Mucosa of descending colon (tissue), 3 donors: ENCODE results near the gene EEIG2. TPM values are rescaled to one million over a fixed set of nuclear protein-coding genes. Genes with fewer than 3 reads are reported as not detected.
"Not testable (repeated sequence)": the region's sequence is repeated elsewhere in the genome, so short reads cannot be mapped to it uniquely, and the experiment has no call there.

Source experiments
- ATAC-seq: fragments of 200-7000 bp; cut with Tn5 transposase; one replicate; pipeline ENCODE4 v1.9.1; 2020; ENCODE audit warnings: mild to moderate bottlenecking, moderate library complexity
- DNase-seq, 3 donors: peaks; one replicate each; pipeline ENCODE4 v3.0.0-alpha.2; 2020
- H3K36me3 ChIP-seq: fragments of 200-600 bp; one replicate; pipeline ENCODE4 v1.8.0; 2021; ENCODE audit warnings: low read depth, mild to moderate bottlenecking
- H3K4me1 ChIP-seq: fragments of 200-600 bp; one replicate; pipeline ENCODE4 v1.8.0; 2021; ENCODE audit warnings: low read depth, mild to moderate bottlenecking
- H3K4me3 ChIP-seq: fragments of 200-600 bp; one replicate; pipeline ENCODE4 v1.8.0; 2021; ENCODE audit warnings: mild to moderate bottlenecking
- H3K9me3 ChIP-seq: fragments of 200-600 bp; one replicate; pipeline ENCODE4 v1.8.0; 2021; ENCODE audit warnings: mild to moderate bottlenecking
- intact Hi-C, 2 donors: fragments of 100-400 bp; cut with DNase I in 1 of 2; cut with micrococcal nuclease in 1 of 2; formaldehyde crosslinking; loops; one replicate each; pipeline versions ENCODE4 v1.11.0 to v1.11.1; 2022; cut with DNase I, micrococcal nuclease
- total RNA-seq, 3 donors: library from RNA; stranded (reverse); fragmentation: NEBNext Ultra II Directional in 2 of 3; extraction: Animal tissue kit (Norgen Biotek cat#: 25700) in 2 of 3; gene quantifications; one replicate each; pipeline versions ENCODE4 v1.2.1 to v1.2.4, GENCODE V29; 2021 to 2023
- TF ChIP-seq, protein P1 (sequence below): fragments of 200-600 bp; IDR thresholded peaks from one replicate; pipeline ENCODE4 v1.8.0; 2022; ENCODE audit warnings: antibody characterized with exemption, mild to moderate bottlenecking
- donor health status: DM: no; HTN: no; CAD: no; lungs with moderate emphysema.
- donor health status: DM: no; HTN: no; CAD: no.
- donor health status: DM: no; HTN: yes; CAD: no.

EEIG2 gene
- total RNA-seq, 3 donors from 2014 or later, result 21.4 to 32.7 (median 29.5) TPM

DNA sequence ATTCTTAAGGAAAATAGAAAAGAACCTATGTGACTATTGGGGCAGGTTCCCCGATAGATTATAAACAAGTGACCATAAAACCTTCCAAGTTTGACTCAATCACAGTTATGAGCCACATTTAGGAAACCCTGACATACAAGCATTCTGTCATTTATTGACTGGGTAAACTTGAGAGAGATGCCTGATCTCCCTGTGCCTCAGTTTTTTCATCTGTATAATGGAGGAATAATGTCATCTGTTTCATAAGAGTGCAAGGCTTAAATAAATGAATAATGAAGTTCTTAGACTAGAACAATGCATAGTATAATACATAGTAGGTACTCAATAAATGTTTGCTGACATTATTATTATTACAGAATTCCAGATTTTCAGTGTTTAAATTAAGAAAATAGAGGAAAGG is 18.9 kb upstream of the EEIG2 start:
- TF ChIP-seq, protein P1, sequence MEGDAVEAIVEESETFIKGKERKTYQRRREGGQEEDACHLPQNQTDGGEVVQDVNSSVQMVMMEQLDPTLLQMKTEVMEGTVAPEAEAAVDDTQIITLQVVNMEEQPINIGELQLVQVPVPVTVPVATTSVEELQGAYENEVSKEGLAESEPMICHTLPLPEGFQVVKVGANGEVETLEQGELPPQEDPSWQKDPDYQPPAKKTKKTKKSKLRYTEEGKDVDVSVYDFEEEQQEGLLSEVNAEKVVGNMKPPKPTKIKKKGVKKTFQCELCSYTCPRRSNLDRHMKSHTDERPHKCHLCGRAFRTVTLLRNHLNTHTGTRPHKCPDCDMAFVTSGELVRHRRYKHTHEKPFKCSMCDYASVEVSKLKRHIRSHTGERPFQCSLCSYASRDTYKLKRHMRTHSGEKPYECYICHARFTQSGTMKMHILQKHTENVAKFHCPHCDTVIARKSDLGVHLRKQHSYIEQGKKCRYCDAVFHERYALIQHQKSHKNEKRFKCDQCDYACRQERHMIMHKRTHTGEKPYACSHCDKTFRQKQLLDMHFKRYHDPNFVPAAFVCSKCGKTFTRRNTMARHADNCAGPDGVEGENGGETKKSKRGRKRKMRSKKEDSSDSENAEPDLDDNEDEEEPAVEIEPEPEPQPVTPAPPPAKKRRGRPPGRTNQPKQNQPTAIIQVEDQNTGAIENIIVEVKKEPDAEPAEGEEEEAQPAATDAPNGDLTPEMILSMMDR, result no peak
- H3K4me3 ChIP-seq, result no peak overlapping the region
- intact Hi-C loops, result loop anchor here in 1 of 2 donors (10.0 kb wide), 1 partner anchor 364 kb away; no protein-coding TSS in a partner anchor
- H3K36me3 ChIP-seq, result no peaks in the 10 kb centered on the region
- H3K4me1 ChIP-seq, result no peaks in the 10 kb centered on the region
- DNase-seq (no peak), ATAC-seq (no peak)
- no peaks in the 10 kb centered on the region for H3K9me3 ChIP-seq

DNA sequence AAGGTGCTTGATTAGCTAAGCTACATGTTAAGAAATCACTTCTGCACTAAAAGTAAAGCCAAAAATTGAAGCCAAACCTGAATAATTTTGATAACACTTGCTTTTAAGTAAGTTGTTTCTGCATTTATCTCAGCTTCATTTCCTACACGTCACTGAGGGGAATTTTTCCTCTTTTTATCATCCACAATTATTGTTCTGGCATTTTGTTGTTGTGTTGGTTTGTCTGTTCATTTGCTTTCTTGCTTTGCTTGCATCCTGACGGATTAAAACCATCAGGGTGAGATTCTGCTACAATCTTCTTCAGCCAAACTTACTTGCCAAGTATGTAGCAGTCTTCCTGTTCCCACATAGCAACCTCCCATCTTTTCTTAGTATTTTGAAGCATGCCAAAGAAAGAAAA is 18.0 kb upstream of the EEIG2 start:
- H3K36me3 ChIP-seq, result no peaks in the 10 kb centered on the region
- TF ChIP-seq, protein P1, result no peak
- DNase-seq (no peak), ATAC-seq (no peak)
- no peak overlapping the region for H3K4me3 ChIP-seq
- no peaks in the 10 kb centered on the region for H3K9me3 ChIP-seq
- intact Hi-C loops, result loop anchor here in 1 of 2 donors (10.0 kb wide), 1 partner anchor 363 kb away; no protein-coding TSS in a partner anchor
- no peaks in the 10 kb centered on the region for H3K4me1 ChIP-seq

- not testable (repeated sequence) for H3K9me3 ChIP-seq, H3K4me1 ChIP-seq, DNase-seq, H3K4me3 ChIP-seq, ATAC-seq, H3K36me3 ChIP-seq
- intact Hi-C loops, result loop anchor here in 1 of 2 donors (10.0 kb wide), 1 partner anchor 357 kb away; no protein-coding TSS in a partner anchor
Measured at GRCh38 chr1:108547493-108547892, 12.4 kb upstream of the EEIG2 start.

- ATAC-seq, result peak; percentile 21
- no peaks in the 10 kb centered on the region for H3K4me1 ChIP-seq
- DNase-seq, result no peak
- no peak overlapping the region for H3K4me3 ChIP-seq
- TF ChIP-seq, protein P1, result no peak
- no peaks in the 10 kb centered on the region for H3K36me3 ChIP-seq
- no peaks in the 10 kb centered on the region for H3K9me3 ChIP-seq
- intact Hi-C loops, result no loop called here
Measured at GRCh38 chr1:108551137-108551862, 8.6 kb upstream of the EEIG2 start.

- DNase-seq (no peak), ATAC-seq (no peak)
- H3K4me3 ChIP-seq, result no peak overlapping the region
- peaks cover under 1% of the 10 kb centered on the region for H3K4me1 ChIP-seq
- intact Hi-C loops, result no loop called here
- TF ChIP-seq, protein P1, result no peak
- no peaks in the 10 kb centered on the region for H3K36me3 ChIP-seq
- H3K9me3 ChIP-seq, result no peaks in the 10 kb centered on the region
Measured at GRCh38 chr1:108553905-108554304, 6.0 kb upstream of the EEIG2 start.

GRCh38 chr1:108554682-108555427 is 5.0 kb upstream of the EEIG2 start:
- TF ChIP-seq, protein P1, result no peak
- Histone ChIP-seq H3K36me3 (no peaks in the 10 kb centered on the region), H3K9me3 (no peaks in the 10 kb centered on the region), H3K4me3 (no peak overlapping the region), H3K4me1 (peaks cover 3% of the 10 kb centered on the region)
- ATAC-seq (no peak), DNase-seq (no peak)
- intact Hi-C loops, result no loop called here
